HL-60 (cell line): ENCODE results near the gene GAK.

Experiments
- CTCF ChIP-seq: IDR thresholded peaks from one replicate; pipeline ENCODE4 v1.5.1; 2011; ENCODE audit warnings: low read length, control low read depth, inconsistent platforms; ENCODE audit not compliant: insufficient read depth
- GABPA ChIP-seq: IDR thresholded peaks from 2 replicates; pipeline ENCODE4 v1.6.1; 2012; ENCODE audit warnings: low read depth
- POLR2AphosphoS5 ChIP-seq: IDR thresholded peaks from 2 replicates; pipeline ENCODE4 v1.6.1; 2012; ENCODE audit warnings: low read depth
- REST ChIP-seq: IDR thresholded peaks from 2 replicates; pipeline ENCODE4 v1.6.1; 2012; ENCODE audit warnings: low read depth; ENCODE audit not compliant: insufficient replicate concordance

- TF ChIP-seq CTCF (no peak), REST (no peak), POLR2AphosphoS5 (no peak), GABPA (no peak)
Measured at GRCh38 chr4:901192-901910, 30.8 kb downstream of the GAK start.
